GM12878 (cell line): ENCODE results near the gene BTBD9. TPM values are rescaled to one million over a fixed set of nuclear protein-coding genes. Genes with fewer than 3 reads are reported as not detected.

ENCODE experiments used
- ATAC-seq: fragments of 200-7000 bp; cut with Tn5 transposase; 3 replicates; pipeline ENCODE4 v1.9.1; 2020; ENCODE audit warnings: mild to moderate bottlenecking, moderate library complexity
- BruUV-seq: library from RNA; stranded (reverse); fragments of 400-500 nt; replicated peaks from 2 replicates; lab custom pipeline; 2021; lab: Mats Ljungman, UMichigan
- CTCF ChIA-PET: fragments of 300-600 bp; sonication (Branson Sonifier 250); formaldehyde crosslinking; extraction: SDS; loops from one replicate; lab custom pipeline; 2021; ENCODE audit warnings: inconsistent platforms; lab: Yijun Ruan, JAX
- POLR2A ChIA-PET: fragments of 350-600 bp; formaldehyde crosslinking; extraction: SDS; loops from one replicate; lab custom pipeline; 2021; ENCODE audit warnings: inconsistent platforms; lab: Charles Lee
- RAD21 ChIA-PET: fragments of 300-600 bp; sonication (Branson Sonifier 250); formaldehyde crosslinking; loops from one replicate; lab custom pipeline; 2023; ENCODE audit warnings: antibody characterized with exemption; ENCODE audit not compliant: unreplicated experiment; lab: Charles Lee
- SMC1A ChIA-PET: fragments of 300-600 bp; sonication (Branson Sonifier 250); formaldehyde crosslinking; loops from one replicate; lab custom pipeline; 2023; ENCODE audit not compliant: unreplicated experiment, uncharacterized antibody; lab: Charles Lee
- DNase-seq: peaks from one replicate; pipeline ENCODE4 v3.0.0-alpha.2; 2011; ENCODE audit warnings: low read depth, low spot score
- FAIRE-seq: peaks from 3 replicates; lab custom pipeline; 2011; peaks lifted over from hg19 to GRCh38; lab: Jason Lieb, UNC
- H2AFZ ChIP-seq: 2 replicates; pipeline ENCODE4 v1.6.0; 2011; ENCODE audit warnings: low read depth, low read length, control low read depth; ENCODE audit not compliant: control insufficient read depth
- H3K27ac ChIP-seq: 2 replicates; pipeline ENCODE4 v1.5.1; 2011; ENCODE audit warnings: control low read depth; ENCODE audit not compliant: control insufficient read depth, insufficient read depth
- H3K27me3 ChIP-seq, 2 experiments: replicated peaks in 1 of 2; 2 replicates each; pipeline versions ENCODE4 v1.6.0 to v1.6.1; 2011; ENCODE audit warnings: low read length in 1 of 2; ENCODE audit not compliant: control insufficient read depth in 2 of 2, insufficient read depth in 2 of 2
- H3K36me3 ChIP-seq, 2 experiments: 2 replicates each; pipeline ENCODE4 v1.5.1; 2011; ENCODE audit warnings: low read length in 1 of 2; ENCODE audit not compliant: control insufficient read depth in 2 of 2, insufficient read depth in 2 of 2
- H3K4me1 ChIP-seq: 2 replicates; pipeline ENCODE4 v1.6.1; 2011; ENCODE audit warnings: mild to moderate bottlenecking, low read length, moderate library complexity, mixed read lengths; ENCODE audit not compliant: control insufficient read depth, insufficient read depth
- H3K4me2 ChIP-seq: 2 replicates; pipeline ENCODE4 v1.6.0; 2011; ENCODE audit warnings: control low read depth; ENCODE audit not compliant: control insufficient read depth, insufficient read depth
- H3K4me3 ChIP-seq: fragments of 200-600 bp; sonication (generic); 2 replicates; pipeline ENCODE4 v1.5.1; 2016
- H3K79me2 ChIP-seq: 2 replicates; pipeline ENCODE4 v1.6.0; 2011; ENCODE audit warnings: low read length; ENCODE audit not compliant: control insufficient read depth, insufficient read depth
- H3K9ac ChIP-seq: 2 replicates; pipeline ENCODE4 v1.8.0; 2011; ENCODE audit warnings: low read length, control low read depth, mixed read lengths; ENCODE audit not compliant: control insufficient read depth, insufficient read depth
- H3K9me3 ChIP-seq: replicated peaks from 3 replicates; pipeline ENCODE4 v1.5.1; 2011; ENCODE audit warnings: mild to moderate bottlenecking, low read length; ENCODE audit not compliant: control insufficient read depth, insufficient read depth
- H4K20me1 ChIP-seq: 2 replicates; pipeline ENCODE4 v1.6.0; 2011; ENCODE audit not compliant: control insufficient read depth, insufficient read depth
- BCL3 ChIP-seq: IDR thresholded peaks from 2 replicates; pipeline ENCODE4 v1.6.1; 2011; ENCODE audit warnings: borderline replicate concordance, low read depth, mild to moderate bottlenecking, moderate library complexity, low read length; ENCODE audit not compliant: insufficient read depth, poor library complexity, severe bottlenecking
- CUX1 ChIP-seq: IDR thresholded peaks from 2 replicates; pipeline ENCODE4 v1.6.1; 2012; ENCODE audit warnings: improper control_type of control experiment, low read depth, low read length; ENCODE audit not compliant: insufficient replicate concordance
- NFIC ChIP-seq: IDR thresholded peaks from 2 replicates; pipeline ENCODE4 v1.6.1; 2012; ENCODE audit warnings: low read depth, mild to moderate bottlenecking, inconsistent platforms, low read length, moderate library complexity
- NFYB ChIP-seq: IDR thresholded peaks from 2 replicates; pipeline ENCODE4 v1.6.1; 2011; ENCODE audit warnings: low read depth, mild to moderate bottlenecking, low read length, improper control_type of control experiment, moderate library complexity; ENCODE audit not compliant: insufficient read depth
- PAX5 ChIP-seq: IDR thresholded peaks from 2 replicates; pipeline ENCODE4 v1.6.1; 2011; ENCODE audit warnings: low read depth, low read length, borderline replicate concordance
- RBBP5 ChIP-seq: fragments of 200-600 bp; sonication (generic); conservative IDR thresholded peaks from 2 replicates; pipeline ENCODE4 v1.6.1; 2016
- STAT1 ChIP-seq: fragments of 450-650 bp; conservative IDR thresholded peaks from 2 replicates; pipeline ENCODE4 v1.6.1; 2014; ENCODE audit warnings: antibody characterized with exemption, mild to moderate bottlenecking
- WRNIP1 ChIP-seq: IDR thresholded peaks from 2 replicates; pipeline ENCODE4 v1.6.1; 2011; ENCODE audit warnings: low read depth, low read length, improper control_type of control experiment, borderline replicate concordance
- ZNF687 ChIP-seq: fragments of 450-650 bp; IDR thresholded peaks from 2 replicates; pipeline ENCODE4 v1.6.1; 2017; ENCODE audit warnings: mild to moderate bottlenecking, moderate library complexity
- WGBS: methylation state at CpG from one replicate; pipeline ENCODE4 v1.1.6; 2016; ENCODE audit warnings: low lambda C conversion rate; ENCODE audit not compliant: insufficient replicate concordance, insufficient coverage; ENCODE audit errors: missing lambda C conversion rate; 5-methylcytosine and 5-hydroxymethylcytosine counted together
- in situ Hi-C: fragments of 300-500 bp; cut with MboI; formaldehyde crosslinking; loops from 9 replicates; pipeline ENCODE4 v1.14.3; 2018; ENCODE audit warnings: mixed read lengths
- intact Hi-C: fragments of 100-400 bp; cut with micrococcal nuclease; formaldehyde crosslinking; loops from one replicate; pipeline ENCODE4 v1.14.2; 2022; ENCODE audit not compliant: unreplicated experiment
- polyA plus RNA-seq, 11 experiments: library from polyadenylated mRNA; depleted of rRNA in 4 of 11; unstranded in 6 of 11; stranded (reverse) in 5 of 11; fragments of >200 nt; fragmentation: Nextera tagmentation in 4 of 11; fragmentation: Illumina TruSeq in 1 of 11; extraction: Ambion mirVana in 4 of 11; extraction: Trizol in 1 of 11; gene quantifications; 1 replicate in 1 of 11; 2 replicates in 10 of 11; pipeline versions ENCODE4 v1.2.1 to v1.2.3, GENCODE V29; 2011 to 2016; ENCODE audit warnings: inconsistent platforms in 2 of 11, missing spikeins in 2 of 11, low read depth in 1 of 11
- total RNA-seq, 4 experiments: library from RNA; depleted of rRNA in 3 of 4; stranded (reverse); fragments of >200 nt in 3 of 4; fragmentation: Illumina TruSeq in 1 of 4; extraction: Trizol in 1 of 4; gene quantifications; 2 replicates each; pipeline versions ENCODE4 v1.2.1 to v1.2.3, GENCODE V29; 2013 to 2021

BTBD9 gene
- total and polyA plus RNA-seq, 10 of the 15 experiments (the other 5 are each of a cell fraction or from before 2014, with no cell fraction given) = 0.22 to 8.6 (median 4.6) TPM

GRCh38 chr6:38495922-38496635, 143.7 kb downstream of the BTBD9 start:
- Histone ChIP-seq H3K4me2 (peak overlapping the region; percentile 38; the same call in 1 of the 2 replicates), H4K20me1 (no peaks in the 10 kb centered on the region), H3K36me3 (no peaks in the 10 kb centered on the region), H3K27me3 (no peaks in the 10 kb centered on the region), H3K79me2 (no peaks in the 10 kb centered on the region), H3K27ac (0 out of 2 replicates have a peak overlapping the region, but pooled peaks have one; percentile 13), H2AFZ (no peak overlapping the region), H3K4me3 (no peak overlapping the region), H3K9me3 (no peaks in the 10 kb centered on the region), H3K9ac (no peak overlapping the region), H3K4me1 (0 out of 2 replicates have a peak, but pooled peaks cover 9% of the 10 kb centered on the region)
- SMC1A ChIA-PET = interaction anchor here (0.7 to 5.2 kb wide), 5 partner anchors 12 to 644 kb away, joined by 3 to 33 read pairs (median 3); no protein-coding TSS in a partner anchor
- DNase-seq (no peak), FAIRE-seq (no peak), ATAC-seq (peak; percentile 83)
- BruUV-seq = no TSS peak
- CTCF ChIA-PET = interaction anchor here (0.6 to 5.4 kb wide), 7 partner anchors 10 to 1062 kb away, joined by 3 to 67 read pairs (median 4); no protein-coding TSS in a partner anchor
- WGBS = 43% methylated on average over 5 of the region's 5 CpGs
- intact Hi-C loops = loop anchor here (1.0 to 10.0 kb wide), 4 partner anchors 75 to 461 kb away; no protein-coding TSS in a partner anchor
- in situ Hi-C loops = loop anchor here (10.0 kb wide), 1 partner anchor 711 kb away; no protein-coding TSS in a partner anchor
- POLR2A ChIA-PET = interaction anchor here (0.7 kb wide), 1 partner anchor 1464 kb away, joined by 3 read pairs; no protein-coding TSS in a partner anchor
- RAD21 ChIA-PET = interaction anchor here (2.1 kb wide), 1 partner anchor 74 kb away, joined by 9 read pairs; no protein-coding TSS in a partner anchor
- no peak for TF ChIP-seq STAT1
- no peak for TF ChIP-seq ZNF687
- TF ChIP-seq WRNIP1 = no peak
- no peak for TF ChIP-seq CUX1
- TF ChIP-seq RBBP5 = no peak
- no peak for TF ChIP-seq BCL3
- TF ChIP-seq NFIC = no peak
- TF ChIP-seq PAX5 = no peak
- no peak for TF ChIP-seq NFYB
